Kidney capillary endothelial cell (primary cell): ENCODE measurements around the gene TMEM258.

Experiments used
- DNase-seq: peaks from one replicate; pipeline ENCODE4 v3.0.0-alpha.2; 2018; ENCODE audit warnings: low spot score

TMEM258 gene

GRCh38 chr11:61792310-61793082, at the start of gene TMEM258, which contains the start of gene FEN1:
TMEM258 (minus strand) TSS chr11:61792599; CDS start chr11:61792558, 41 bp downstream.
FEN1 (plus strand) TSS chr11:61792911; CDS start chr11:61795362, 2,451 bp downstream.
- peak; percentile 91 for DNase-seq

GRCh38 chr11:61841636-61842527, 49.5 kb upstream of the TMEM258 start:
- no peak for DNase-seq

- DNase-seq: no peak
Observed at GRCh38 chr11:61840371-61840770, 48.0 kb upstream of the TMEM258 start.

- DNase-seq: no peak
Observed at GRCh38 chr11:61839742-61840141, 47.3 kb upstream of the TMEM258 start.

- DNase-seq: no peak
Observed at GRCh38 chr11:61838921-61839320, 46.5 kb upstream of the TMEM258 start.

GRCh38 chr11:61838501-61838900, 46.1 kb upstream of the TMEM258 start:
- DNase-seq: no peak

GRCh38 chr11:61837411-61838005, 45.1 kb upstream of the TMEM258 start:
- no peak for DNase-seq

- no peak for DNase-seq
Observed at GRCh38 chr11:61836193-61836592, 43.8 kb upstream of the TMEM258 start.

GRCh38 chr11:61834278-61835048, 42.1 kb upstream of the TMEM258 start:
- peak; percentile 88 for DNase-seq

GRCh38 chr11:61833926-61834277, 41.5 kb upstream of the TMEM258 start:
- DNase-seq: no peak

GRCh38 chr11:61833471-61833870, 41.1 kb upstream of the TMEM258 start:
- DNase-seq: no peak

- no peak for DNase-seq
Observed at GRCh38 chr11:61832754-61833153, 40.4 kb upstream of the TMEM258 start.

GRCh38 chr11:61832207-61832606, 39.8 kb upstream of the TMEM258 start:
- no peak for DNase-seq

GRCh38 chr11:61830237-61831105, 38.1 kb upstream of the TMEM258 start:
- no peak for DNase-seq

GRCh38 chr11:61829806-61830205, 37.4 kb upstream of the TMEM258 start:
- DNase-seq: no peak

- peak; percentile 23 for DNase-seq
Observed at GRCh38 chr11:61828629-61829407, 36.4 kb upstream of the TMEM258 start.

GRCh38 chr11:61828379-61828628, 35.9 kb upstream of the TMEM258 start:
- no peak for DNase-seq

GRCh38 chr11:61827571-61828378, 35.4 kb upstream of the TMEM258 start, which contains the start of gene FADS2:
FADS2 (plus strand) TSS chr11:61828300; CDS start chr11:61828391, 91 bp downstream.
- peak; percentile 76 for DNase-seq

GRCh38 chr11:61826930-61827570, 34.7 kb upstream of the TMEM258 start:
- no peak for DNase-seq
